OCI-LY7 (cell line): ENCODE results near the gene SH3PXD2A. TPM values are rescaled to one million over a fixed set of nuclear protein-coding genes. Genes with fewer than 3 reads are reported as not detected.

ENCODE experiments used
- BruUV-seq: library from RNA; stranded (reverse); fragments of 400-500 nt; replicated peaks from 2 replicates; lab custom pipeline; 2021; lab: Mats Ljungman, UMichigan
- CTCF ChIA-PET: fragments of 300-600 bp; sonication (Branson Sonifier 250); formaldehyde crosslinking; loops from one replicate; lab custom pipeline; 2022; ENCODE audit warnings: antibody characterized with exemption; ENCODE audit not compliant: unreplicated experiment; lab: Charles Lee
- POLR2A ChIA-PET: fragments of 300-600 bp; sonication (Branson Sonifier 250); formaldehyde crosslinking; loops from one replicate; lab custom pipeline; 2022; ENCODE audit warnings: antibody characterized with exemption; lab: Charles Lee
- DNase-seq: peaks from one replicate; pipeline ENCODE4 v3.0.0-alpha.2; 2015; ENCODE audit warnings: low spot score
- H2AFZ ChIP-seq: fragments of 200-600 bp; sonication (generic), shearing (Covaris generic); 2 replicates; pipeline ENCODE4 v1.6.1; 2014; ENCODE audit warnings: mild to moderate bottlenecking, antibody characterized with exemption, low read length, moderate library complexity
- H3K27ac ChIP-seq: fragments of 200-600 bp; sonication (generic); 2 replicates; pipeline ENCODE4 v1.5.1; 2014; ENCODE audit warnings: mixed run types, low read depth, mild to moderate bottlenecking, moderate library complexity, low read length, inconsistent platforms; ENCODE audit not compliant: poor library complexity, severe bottlenecking
- H3K36me3 ChIP-seq: fragments of 200-600 bp; sonication (generic); 2 replicates; pipeline ENCODE4 v1.6.1; 2014; ENCODE audit warnings: mild to moderate bottlenecking, antibody characterized with exemption, low read length, moderate library complexity, mixed read lengths; ENCODE audit not compliant: insufficient read depth
- H3K4me1 ChIP-seq: fragments of 200-600 bp; sonication (generic); 2 replicates; pipeline ENCODE4 v1.5.1; 2014; ENCODE audit warnings: mild to moderate bottlenecking, low read length; ENCODE audit not compliant: insufficient read depth, poor library complexity, severe bottlenecking
- H3K4me2 ChIP-seq: fragments of 200-600 bp; sonication (generic); 2 replicates; pipeline ENCODE4 v1.6.1; 2014; ENCODE audit warnings: mild to moderate bottlenecking, low read length
- H3K4me3 ChIP-seq: fragments of 200-600 bp; sonication (generic); 2 replicates; pipeline ENCODE4 v1.5.1; 2014; ENCODE audit warnings: mild to moderate bottlenecking, low read depth, low read length; ENCODE audit not compliant: poor library complexity, severe bottlenecking
- H3K79me2 ChIP-seq: fragments of 200-600 bp; sonication (generic); 2 replicates; pipeline ENCODE4 v1.6.1; 2016; ENCODE audit warnings: low read depth, mild to moderate bottlenecking, low read length, moderate library complexity, mixed read lengths; ENCODE audit not compliant: insufficient read depth
- H3K9me2 ChIP-seq: fragments of 200-600 bp; sonication (generic); 2 replicates; pipeline ENCODE4 v1.6.1; 2016; ENCODE audit warnings: mild to moderate bottlenecking, low read length, mixed read lengths; ENCODE audit not compliant: insufficient read depth
- H3K9me3 ChIP-seq: fragments of 200-600 bp; sonication (generic); 2 replicates; pipeline ENCODE4 v1.6.1; 2014; ENCODE audit warnings: mild to moderate bottlenecking, mixed run types, low read length, mixed read lengths
- H4K20me1 ChIP-seq: fragments of 200-600 bp; sonication (generic); 2 replicates; pipeline ENCODE4 v1.6.1; 2014; ENCODE audit warnings: mild to moderate bottlenecking, antibody characterized with exemption, low read length, moderate library complexity, mixed read lengths; ENCODE audit not compliant: insufficient read depth
- CTCF ChIP-seq: fragments of 200-600 bp; sonication (generic); conservative IDR thresholded peaks from 2 replicates; pipeline ENCODE4 v1.5.1; 2014; ENCODE audit warnings: mild to moderate bottlenecking, antibody characterized with exemption, low read length, moderate library complexity, mixed read lengths
- EZH2phosphoT487 ChIP-seq: fragments of 200-600 bp; sonication (generic); IDR thresholded peaks from 2 replicates; pipeline ENCODE4 v1.6.1; 2018; ENCODE audit warnings: low read depth, borderline replicate concordance, mild to moderate bottlenecking, mixed run types, antibody characterized with exemption, low read length, moderate library complexity, mixed read lengths
- intact Hi-C: fragments of 100-400 bp; cut with micrococcal nuclease; formaldehyde crosslinking; loops from one replicate; pipeline ENCODE4 v1.10.0; 2022; ENCODE audit not compliant: unreplicated experiment
- total RNA-seq, 2 experiments: library from RNA; depleted of rRNA in 1 of 2; stranded (reverse); fragments of >200 nt in 1 of 2; shearing (Covaris generic) in 1 of 2; gene quantifications; 2 replicates each; pipeline ENCODE4 v1.2.3, GENCODE V29; 2014 to 2022

Gene SH3PXD2A
- total RNA-seq, 2 experiments from 2014 or later = 0.85 to 5.9 TPM

DNA sequence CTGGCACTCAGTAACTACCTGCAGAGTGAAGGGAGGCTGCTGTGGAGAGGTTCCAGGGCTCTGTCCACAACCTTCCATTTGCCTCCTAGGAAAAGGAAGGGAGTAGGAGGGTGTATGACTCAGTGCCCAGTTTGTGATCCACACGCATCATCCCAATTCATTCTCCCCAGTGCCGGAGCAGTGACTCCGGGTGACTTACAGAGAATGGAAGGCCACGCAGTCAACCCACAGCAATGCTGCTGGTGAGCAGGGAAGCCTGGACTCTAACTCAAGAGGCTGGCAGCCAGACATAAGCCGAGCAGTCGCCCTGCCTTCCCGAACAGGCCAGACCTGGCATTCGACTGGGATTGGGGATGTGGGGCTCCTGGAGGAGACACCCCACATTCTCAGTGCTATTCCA lies 139.9 kb downstream of the SH3PXD2A start:
- Histone ChIP-seq H4K20me1 (no peaks in the 10 kb centered on the region), H3K27ac (no peak overlapping the region), H2AFZ (no peak overlapping the region), H3K36me3 (no peaks in the 10 kb centered on the region), H3K9me3 (no peaks in the 10 kb centered on the region), H3K4me2 (no peak overlapping the region), H3K9me2 (no peaks in the 10 kb centered on the region), H3K4me3 (no peak overlapping the region), H3K4me1 (no peaks in the 10 kb centered on the region), H3K79me2 (no peaks in the 10 kb centered on the region)
- TF ChIP-seq EZH2phosphoT487 = no peak
- no peak for TF ChIP-seq CTCF
- intact Hi-C loops = no loop called here
- ChIA-PET POLR2A (no interaction called here), CTCF (no interaction called here)
- BruUV-seq = no TSS peak
- DNase-seq = no peak

DNA sequence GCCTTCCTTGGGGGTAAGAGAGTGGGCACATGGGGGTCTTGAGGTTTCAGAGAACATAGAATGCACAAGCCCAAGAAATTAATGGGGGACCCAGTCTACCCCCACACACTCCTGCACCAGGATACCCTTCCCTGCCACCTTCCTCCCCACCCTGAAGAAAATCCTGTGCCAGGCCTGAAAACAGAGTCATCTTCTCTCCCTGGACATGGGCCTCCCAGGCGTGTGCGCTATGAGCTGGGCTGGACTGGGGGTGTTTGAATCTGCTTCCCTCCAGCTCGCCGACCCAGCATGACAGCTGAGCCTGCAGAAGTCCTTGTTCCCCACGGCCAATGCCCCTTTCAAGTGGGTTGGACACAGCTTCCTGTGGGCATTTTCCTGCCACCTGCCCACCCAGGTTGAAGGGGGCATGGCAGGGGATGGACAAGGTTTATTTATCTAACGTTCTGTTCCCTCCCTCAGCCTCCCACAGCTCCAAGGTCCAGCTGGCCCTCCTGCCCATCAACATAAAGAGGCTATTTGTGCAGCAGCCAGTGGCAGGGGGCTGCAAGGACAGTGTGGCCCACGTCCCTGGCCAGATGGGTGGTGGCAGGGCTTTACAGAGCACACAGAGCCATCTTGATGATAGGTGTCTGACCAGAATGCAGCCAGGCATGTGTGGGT lies 141.0 kb downstream of the SH3PXD2A start:
- no peaks in the 10 kb centered on the region for H3K36me3 ChIP-seq
- H4K20me1 ChIP-seq = no peaks in the 10 kb centered on the region
- no peaks in the 10 kb centered on the region for H3K79me2 ChIP-seq
- no peaks in the 10 kb centered on the region for H3K4me1 ChIP-seq
- H3K9me2 ChIP-seq = no peaks in the 10 kb centered on the region
- no TSS peak for BruUV-seq
- no peak for TF ChIP-seq EZH2phosphoT487
- no peak for TF ChIP-seq CTCF
- ChIA-PET POLR2A (no interaction called here), CTCF (no interaction called here)
- DNase-seq = no peak
- H3K27ac ChIP-seq = no peak overlapping the region
- no peak overlapping the region for H2AFZ ChIP-seq
- intact Hi-C loops = loop anchor here (5.0 kb wide), 2 partner anchors 58 to 408 kb away; partner anchors contain the start of gene SFR1
- H3K4me3 ChIP-seq = no peak overlapping the region
- H3K9me3 ChIP-seq = no peaks in the 10 kb centered on the region
- no peak overlapping the region for H3K4me2 ChIP-seq

DNA sequence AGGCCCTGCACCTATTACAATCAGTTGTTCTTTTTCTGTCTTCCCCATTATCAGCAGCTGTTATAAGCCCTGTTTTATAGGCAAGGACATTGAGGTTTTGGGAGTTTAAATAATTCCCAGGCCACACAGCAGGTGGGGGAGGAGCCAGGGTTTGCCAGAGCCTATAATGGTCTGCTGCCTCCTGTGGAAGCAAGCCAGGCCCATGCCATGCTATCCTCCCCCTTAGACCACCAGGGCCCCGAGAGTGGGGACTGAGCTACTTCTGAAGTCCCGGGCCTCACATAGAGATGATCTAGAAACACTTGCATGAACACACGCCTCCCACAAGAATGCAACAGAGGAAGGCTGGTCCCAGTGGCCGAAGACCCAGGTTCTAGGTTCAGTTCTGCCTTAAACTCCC lies 141.7 kb downstream of the SH3PXD2A start:
- BruUV-seq = no TSS peak
- DNase-seq = no peak
- Histone ChIP-seq H3K4me3 (no peak overlapping the region), H3K4me2 (no peak overlapping the region), H3K36me3 (no peaks in the 10 kb centered on the region), H3K4me1 (no peaks in the 10 kb centered on the region), H3K9me3 (no peaks in the 10 kb centered on the region), H3K9me2 (no peaks in the 10 kb centered on the region), H2AFZ (no peak overlapping the region), H4K20me1 (no peaks in the 10 kb centered on the region), H3K79me2 (no peaks in the 10 kb centered on the region), H3K27ac (no peak overlapping the region)
- no peak for TF ChIP-seq CTCF
- ChIA-PET CTCF (interaction anchor here (0.7 kb wide), 1 partner anchor 28 kb away, joined by 3 read pairs; no protein-coding TSS in a partner anchor), POLR2A (interaction anchor here (1.4 kb wide), 1 partner anchor 69 kb away, joined by 3 read pairs; no protein-coding TSS in a partner anchor)
- intact Hi-C loops = loop anchor here (1.0 to 5.0 kb wide), 4 partner anchors 59 to 409 kb away; partner anchors contain the start of gene SFR1
